Colon (tissue), 2 donors: ENCODE measurements around the gene XPR1.

Source experiments
- FAIRE-seq: peaks from 2 replicates; lab custom pipeline; 2012; peaks lifted over from hg19 to GRCh38; lab: Jason Lieb, UNC
- donor health status: control.
- donor health status: control.

Gene XPR1

DNA sequence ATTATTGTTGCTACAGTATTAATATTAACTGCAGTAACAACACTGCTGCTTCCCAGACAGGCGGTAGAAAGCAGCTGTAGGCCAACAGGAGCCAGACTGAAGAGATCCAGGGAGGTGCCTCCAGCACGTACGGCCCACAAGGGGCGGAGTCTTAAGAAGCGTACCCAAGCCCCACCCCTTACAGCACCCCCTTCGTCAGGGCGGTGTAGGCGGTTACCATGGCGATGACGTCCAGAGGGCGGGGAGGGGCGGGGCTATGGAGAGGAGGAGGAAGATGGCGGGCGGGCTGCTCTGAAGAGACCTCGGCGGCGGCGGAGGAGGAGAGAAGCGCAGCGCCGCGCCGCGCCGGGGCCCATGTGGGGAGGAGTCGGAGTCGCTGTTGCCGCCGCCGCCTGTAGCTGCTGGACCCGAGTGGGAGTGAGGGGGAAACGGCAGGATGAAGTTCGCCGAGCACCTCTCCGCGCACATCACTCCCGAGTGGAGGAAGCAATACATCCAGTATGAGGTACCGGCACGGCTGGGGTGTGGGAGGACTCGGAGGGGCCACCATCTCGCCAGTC lies at the start of gene XPR1:
TSS of gene XPR1 (plus strand) at position 257 of the 560 bp plus-strand sequence. CDS start at position 437, 180 bp downstream.
- no peak for FAIRE-seq

DNA sequence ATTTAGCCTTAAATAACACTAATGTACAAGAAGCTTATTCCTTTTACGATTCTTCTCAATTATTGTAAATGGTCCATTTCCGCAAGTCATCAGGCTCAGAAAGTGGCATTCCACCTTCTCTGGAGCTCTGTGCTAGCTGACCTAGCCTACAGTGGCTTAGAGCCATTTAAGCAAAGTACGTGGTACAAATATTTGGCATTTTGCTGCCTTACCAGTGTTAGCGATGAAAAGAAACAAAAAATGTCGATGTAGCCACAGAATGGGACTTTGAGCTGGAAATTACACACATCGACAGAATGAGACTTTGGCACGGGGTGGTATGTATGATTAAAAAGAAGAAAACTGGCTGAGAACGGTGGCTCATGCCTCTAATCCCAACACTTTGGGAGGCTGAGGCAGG lies 47.0 kb upstream of the XPR1 start:
- no peak for FAIRE-seq

DNA sequence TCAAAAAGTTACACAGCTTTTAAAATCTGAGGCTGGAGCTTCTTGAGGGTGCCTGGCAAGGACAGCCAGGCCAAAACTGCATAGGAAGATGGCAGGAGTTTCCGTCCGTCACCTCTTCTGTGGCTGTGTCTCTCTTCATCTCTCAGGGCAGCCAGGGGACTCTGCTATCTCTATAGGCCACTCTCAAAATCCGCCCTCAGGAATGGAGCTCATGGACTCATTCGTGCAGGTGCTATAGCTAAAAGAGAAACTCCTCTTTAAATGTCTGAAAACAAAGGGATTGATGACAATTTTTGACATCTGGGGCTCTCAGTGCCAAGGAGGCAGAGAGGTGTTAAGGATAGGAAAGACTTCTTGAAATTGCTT lies 45.8 kb upstream of the XPR1 start:
- no peak for FAIRE-seq

DNA sequence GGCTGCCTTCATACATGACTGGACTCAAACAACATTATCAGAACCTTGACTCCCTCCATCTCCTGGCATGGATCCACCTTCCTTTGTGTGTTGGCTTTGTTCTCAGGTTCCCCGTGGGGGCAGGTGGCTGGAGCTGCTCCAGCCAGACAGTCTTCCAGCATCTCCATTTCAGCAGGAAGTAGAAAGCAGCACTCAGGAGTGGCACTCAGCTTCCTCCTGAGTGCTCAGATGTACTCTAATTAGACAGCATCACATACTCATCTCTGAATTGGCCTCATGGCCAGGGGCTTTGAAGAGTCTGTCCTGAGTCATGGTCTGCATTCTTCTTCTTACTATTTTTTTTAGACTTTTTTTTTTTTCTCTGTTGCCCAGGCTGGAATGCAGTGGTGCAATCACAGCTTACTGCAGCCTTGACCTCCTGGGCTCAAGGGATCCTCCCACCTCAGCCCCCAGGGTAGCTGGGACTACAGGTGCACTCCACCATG lies 45.1 kb upstream of the XPR1 start:
- FAIRE-seq: no peak

DNA sequence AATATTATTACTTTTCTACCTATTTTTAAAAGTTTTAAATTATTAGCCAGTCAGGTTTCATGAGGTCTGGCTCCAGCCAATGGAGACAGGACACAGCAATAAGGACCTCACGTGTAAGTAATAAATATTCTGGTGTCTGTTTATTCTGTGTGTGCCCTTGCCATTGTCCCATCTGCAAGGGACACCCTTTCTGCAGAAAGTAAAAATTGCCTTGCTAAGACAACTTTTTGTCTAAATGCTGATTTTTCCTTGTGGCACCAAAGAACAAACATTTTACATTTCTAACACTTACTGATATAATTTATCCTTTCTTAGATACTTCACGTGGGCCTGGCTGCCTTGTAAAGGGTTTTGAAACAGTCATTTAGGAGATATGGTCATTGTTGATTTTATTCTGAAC lies 43.7 kb upstream of the XPR1 start:
- FAIRE-seq: no peak

DNA sequence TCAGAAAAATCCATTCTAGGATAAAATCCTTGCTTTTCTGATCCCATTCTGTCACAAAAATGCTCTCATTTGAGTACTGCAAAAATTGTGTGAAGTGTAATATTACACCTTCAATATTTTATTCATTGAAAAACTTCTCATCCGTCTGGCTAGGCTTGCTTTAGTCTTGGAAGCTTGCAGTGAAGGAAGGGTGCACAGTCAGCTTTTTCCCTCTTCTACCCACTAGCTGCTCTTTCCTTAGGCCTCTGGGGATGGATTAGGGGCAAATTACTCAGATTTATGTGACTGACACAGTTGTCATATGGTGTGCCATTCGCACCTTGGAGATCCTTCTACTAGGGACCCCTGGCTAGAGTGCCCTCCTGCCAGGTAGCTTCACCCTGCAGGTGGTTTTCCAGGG lies 40.9 kb upstream of the XPR1 start:
- no peak for FAIRE-seq

DNA sequence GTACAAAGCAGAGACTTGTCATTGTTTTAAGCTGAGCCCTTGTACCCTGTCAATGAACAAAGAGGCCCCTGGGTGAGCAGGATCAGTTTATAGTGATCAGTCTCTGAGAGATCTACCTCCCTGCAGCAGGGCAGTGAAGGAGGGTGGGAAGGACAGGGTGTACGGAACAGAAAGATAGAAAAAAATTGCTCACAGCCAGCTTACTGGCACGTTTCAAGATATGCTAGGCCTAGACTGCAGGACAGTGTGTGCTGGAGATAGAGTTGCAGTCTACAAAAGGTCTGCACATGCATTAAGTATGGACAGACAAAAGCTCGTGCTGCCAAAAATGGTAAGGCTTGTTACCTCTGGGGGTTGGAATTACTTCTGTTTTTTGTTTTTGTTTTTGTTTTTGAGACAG lies 38.4 kb upstream of the XPR1 start:
- FAIRE-seq: no peak

DNA sequence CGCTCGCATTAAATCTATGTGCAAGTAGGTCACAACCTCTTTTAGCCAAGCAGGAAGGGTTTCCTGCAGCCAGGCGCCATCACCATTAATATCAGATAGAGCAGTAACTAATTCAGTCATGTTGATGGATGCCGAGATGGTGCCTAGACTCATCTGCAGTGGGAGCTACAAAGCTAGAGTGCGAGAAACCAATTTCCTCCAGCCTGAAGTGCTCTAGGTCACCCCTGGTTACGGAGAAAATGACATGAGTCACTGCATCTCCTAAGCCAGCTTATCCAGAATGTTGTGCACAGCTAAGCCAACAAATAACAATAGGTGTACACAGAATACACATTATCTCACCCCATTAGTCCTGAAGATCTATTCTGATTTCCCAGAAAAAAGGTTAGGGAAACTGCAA lies 37.1 kb upstream of the XPR1 start:
- no peak for FAIRE-seq

DNA sequence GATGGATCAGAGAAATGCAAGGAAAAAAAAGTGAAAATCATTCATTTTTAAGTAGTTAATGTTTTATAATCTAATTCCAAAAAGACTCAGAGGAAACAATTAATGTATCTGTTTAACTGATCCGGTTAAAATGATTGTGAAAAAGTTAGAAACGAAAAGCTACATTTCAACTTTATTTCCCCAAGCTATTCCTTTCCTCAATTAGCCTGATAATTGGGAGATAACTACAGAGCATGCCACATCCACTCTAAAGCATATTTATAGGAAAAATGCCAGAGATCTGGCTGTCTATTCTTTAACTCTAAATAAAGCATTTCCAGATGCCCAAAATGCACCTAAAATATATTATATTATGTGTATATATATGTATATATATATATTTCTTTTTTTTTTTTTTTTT lies 35.9 kb upstream of the XPR1 start:
- FAIRE-seq: no peak

DNA sequence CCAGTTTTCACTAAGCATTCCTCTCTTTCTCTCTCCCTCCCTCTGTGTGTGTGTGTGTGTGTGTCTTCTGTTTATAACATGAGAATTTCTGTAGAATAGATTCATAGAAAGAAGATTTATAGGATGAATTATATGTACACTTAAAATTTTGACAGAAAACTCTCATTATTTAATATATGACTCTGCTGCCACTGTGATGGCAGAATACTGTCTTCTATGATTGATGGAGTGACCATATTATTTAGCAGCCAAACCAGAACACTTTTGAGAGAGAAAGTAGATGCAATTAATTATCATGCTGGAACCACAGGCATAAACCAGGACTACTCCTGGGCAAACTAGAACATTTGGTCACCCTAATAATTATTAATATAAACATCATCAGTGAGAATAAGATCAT lies 34.3 kb upstream of the XPR1 start:
- FAIRE-seq: no peak

DNA sequence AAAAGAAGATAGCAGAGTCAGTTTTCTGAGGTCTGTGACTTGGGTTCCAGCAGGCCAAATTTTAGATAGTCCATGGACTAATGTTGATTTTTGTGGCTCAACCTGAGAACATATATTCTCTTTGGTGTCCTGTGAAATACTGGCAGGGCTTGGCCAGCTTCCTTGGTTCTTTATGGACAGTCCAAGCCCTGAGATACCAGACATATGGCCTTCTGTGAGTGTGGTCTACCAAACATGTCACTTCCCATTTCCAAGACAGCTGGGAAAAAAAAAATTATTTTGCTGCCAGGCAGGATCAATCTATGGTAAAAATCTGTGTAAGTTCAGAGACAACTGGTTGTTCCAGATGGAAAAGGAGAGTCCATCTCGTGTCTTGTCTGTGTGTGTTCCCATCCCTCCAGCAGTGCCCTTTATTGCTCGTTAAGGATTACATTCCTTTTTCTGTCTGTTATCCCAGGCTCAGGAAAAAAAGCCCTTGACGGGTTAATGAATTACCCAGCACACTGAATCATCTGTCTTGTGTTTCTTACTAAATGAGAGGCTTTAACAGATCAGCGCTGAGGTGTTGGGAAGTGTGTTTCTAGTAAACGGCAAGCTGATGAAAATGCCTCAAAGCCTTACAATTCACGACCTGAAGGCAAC lies 33.4 kb upstream of the XPR1 start:
- FAIRE-seq: no peak

DNA sequence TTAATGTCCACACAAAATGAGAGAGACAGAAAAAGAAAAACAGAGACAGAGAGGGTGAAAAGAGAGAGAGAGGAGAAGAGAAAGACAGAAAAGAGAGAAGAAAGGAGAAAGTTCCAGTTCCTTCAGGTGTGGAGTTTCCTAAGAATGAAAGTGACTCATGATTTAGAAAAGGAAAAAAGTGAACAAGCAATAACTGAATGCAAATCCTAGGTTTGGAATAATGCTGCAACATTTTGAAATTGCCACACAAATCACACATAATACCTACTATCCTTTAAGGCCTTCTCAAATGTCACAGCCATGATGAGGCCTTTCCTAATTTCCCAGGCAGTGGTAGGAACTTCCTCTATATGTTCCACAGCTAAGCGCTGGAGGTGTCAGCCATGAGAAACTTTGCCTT lies 31.5 kb upstream of the XPR1 start:
- no peak for FAIRE-seq

DNA sequence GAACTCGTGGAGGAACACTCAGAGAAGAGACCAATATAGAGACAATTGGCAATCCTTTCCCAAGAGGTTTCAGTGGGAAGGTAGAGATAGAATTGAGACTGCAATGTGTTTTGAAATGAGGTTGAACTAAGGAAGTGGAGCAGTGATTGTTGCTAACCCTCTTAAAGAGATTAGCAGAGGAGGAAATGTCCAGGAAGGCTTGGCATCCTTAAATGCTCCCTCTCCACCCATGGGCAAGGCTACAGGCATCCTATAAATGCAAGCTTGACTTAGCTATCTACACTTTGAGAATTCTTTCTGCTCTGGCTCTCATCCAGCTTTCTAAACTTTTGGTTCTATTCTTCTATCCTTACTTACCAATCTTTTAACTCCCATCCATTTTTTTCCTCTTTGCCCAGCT lies 30.3 kb upstream of the XPR1 start:
- no peak for FAIRE-seq

DNA sequence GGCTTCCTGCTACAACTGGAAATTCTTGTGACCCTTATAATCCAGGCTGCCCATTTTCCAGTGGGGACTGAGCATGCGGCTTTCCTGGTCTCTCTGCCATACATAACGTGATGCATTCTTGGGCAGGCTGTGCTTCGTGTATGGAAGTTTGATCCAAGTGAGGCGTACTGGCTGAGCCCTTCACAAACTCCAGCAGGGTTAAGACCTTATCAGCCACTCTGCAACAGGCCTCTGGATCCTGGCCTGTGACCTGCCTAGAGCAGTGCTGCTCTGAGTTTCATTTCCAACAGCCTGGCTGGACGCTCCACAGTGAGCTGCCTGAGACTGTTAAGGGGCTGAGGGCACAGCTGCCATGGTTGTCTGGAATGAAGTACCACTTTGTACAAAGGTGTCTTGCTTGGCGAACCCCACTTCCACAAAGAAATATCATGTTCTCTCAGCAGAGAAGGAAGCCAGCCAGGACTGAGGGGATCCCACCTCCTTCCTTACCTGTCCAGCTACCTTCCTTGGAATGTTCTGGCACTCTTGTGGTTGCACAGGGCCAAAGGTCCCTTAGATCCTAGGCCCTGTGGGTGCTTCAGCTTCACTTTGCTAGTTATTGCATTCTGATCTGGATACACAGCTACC lies 28.5 kb upstream of the XPR1 start:
- FAIRE-seq: no peak

DNA sequence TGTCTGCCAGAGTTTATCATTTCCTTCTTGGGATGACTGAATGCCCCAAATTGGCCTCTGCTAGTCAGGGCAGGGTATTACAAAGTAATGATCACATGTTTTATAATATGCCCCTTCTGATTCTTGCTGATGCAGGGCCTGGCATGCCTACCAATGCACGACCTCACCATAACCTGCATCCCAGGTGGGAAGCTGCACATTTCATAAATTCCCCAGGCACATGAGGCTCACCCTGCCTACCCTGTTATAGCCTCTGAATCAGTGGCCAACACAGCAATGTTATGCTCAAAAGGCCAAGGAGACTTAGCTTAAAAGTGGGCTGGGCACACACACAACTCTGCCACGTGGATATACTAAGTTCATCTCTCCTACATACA lies 28.0 kb upstream of the XPR1 start:
- no peak for FAIRE-seq

DNA sequence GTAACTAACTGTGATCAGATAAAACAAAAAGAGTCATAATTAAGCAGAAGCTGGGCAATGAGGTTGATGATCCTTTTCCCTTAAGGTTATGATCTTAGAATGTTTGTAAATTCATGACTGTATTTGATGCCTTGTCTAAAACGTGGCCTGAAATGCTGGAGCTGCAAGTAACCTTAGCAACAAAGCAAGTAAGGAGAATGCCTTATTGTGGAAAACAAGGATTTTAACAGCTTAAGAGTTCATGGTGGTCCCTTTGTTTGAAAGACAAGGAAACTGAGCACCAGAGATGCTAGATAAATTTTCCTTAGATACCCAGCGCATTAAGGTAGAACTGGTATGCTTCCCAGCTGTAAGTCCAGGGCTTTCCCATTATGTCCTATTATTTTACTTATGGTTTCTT lies 25.7 kb upstream of the XPR1 start:
- no peak for FAIRE-seq

DNA sequence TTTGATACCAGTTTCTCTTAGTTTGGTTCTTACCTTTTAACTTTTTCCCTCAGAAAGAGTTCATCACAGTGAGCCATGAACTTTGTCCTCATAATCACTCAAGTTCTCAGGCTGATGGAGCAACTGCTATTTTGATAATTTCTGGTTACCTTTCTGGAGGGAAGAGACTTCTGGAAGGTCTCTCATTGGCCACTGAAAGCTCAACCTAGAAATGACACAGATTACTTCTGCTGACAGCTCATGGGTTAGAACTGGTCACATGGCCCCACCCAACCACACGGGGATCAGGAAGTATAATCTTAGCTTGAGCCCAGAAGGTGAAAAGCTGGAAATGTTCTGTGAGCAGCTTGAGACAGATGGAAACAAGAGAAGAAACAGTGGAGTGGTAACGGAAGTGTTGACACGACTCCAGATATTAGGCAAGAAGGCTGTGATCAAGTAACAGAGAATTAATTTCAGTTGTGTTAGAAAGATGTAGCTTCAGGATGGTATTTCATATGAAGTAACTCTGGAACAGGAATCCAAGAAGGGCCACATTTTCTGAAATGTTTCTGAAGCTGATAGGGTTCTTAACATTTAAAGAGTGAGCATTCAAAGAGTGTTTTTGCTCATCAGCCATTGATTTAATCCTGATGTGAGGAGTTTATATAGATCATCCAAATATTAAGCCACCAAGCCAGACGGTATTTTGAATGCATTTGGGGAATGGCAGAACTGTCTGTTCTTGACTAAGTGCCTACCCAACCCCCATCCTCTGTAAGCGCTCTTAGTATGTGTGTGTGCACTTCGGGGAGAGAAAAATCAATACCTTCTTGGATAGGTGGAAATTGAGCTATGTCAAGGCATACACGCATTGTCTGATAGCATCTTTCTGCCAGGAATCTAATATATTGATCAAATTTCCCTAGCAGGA lies 21.9 kb upstream of the XPR1 start:
- FAIRE-seq: no peak

DNA sequence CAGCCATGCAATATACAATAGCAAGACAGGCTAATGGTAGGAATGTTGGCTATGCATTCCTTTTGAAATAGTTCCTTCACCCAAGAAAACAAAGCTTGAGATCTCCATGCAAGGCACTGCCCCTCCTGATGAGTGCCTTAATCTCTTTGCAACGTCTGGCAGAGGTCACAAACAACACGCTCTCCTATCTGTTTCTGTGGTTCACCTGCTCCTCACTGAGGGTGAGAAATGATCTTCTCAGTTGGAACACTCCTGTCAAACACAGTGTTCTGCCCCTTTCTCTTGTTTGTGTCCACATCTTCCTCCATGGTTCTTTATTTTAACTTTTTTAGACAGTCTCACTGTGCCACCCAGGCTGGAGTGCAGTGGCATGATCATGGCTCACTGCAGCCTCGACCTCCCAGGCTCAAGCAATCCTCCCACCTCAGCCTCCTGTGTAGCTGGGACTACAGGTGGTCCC lies 21.2 kb upstream of the XPR1 start:
- FAIRE-seq: no peak

DNA sequence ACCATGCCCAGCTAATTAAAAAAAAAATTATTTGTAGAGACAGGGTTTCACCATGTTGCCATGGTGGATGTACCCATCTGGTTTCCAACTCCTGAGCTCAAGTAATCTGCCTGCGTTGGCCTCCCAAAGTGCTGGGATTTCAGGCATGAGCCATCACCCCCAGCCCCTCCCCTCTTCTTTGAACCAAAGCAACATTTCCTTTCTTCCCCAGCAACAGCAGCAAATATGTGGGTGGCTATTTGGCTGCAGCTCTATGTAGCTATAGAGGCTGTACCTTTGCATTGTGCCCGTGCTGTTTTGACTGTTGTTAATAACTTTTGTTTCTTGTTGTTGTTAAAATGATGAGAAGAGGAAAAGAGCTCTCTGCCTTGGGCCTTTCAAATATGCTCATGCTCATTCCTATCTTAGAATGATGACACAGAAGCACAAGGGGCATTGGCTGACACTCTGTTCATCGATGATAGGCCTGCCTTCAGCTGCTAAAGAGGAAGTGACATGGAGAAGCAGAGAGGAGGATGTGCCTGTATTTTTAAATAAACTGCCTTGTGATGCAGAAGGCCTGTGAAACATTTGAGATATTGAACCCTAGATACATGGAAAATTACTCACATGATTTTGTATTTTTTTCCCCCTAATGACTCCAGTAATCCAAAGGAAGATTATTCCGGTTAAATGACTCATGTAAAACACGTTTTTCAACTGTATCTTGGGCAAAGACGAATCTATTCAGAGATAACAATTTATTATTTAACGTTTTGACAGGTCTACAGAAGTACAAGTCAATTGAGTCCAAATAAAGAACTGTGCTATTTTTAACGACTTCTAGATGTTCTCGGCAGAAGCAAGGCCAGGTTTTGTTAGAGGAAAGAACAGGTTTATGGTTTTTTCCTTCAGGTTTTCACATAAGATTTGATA lies 20.5 kb upstream of the XPR1 start:
- no peak for FAIRE-seq

DNA sequence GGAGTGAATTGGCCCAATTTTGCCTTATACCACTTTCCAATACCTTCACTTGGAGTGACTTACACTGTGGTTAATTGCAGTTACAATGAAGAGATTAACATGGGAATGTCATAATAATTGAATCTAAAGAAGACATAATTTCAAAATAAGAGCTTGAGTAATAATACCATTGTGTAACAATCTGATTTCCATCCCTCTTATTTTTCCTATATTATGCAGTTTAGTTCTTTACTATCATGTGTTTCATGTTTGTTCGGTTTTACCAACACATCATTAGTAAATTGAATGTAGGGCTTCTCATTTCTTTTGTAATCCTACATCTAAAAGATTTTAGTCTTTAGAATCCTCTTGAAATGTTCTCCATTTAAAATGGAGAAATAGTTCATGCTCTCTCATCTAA lies 19.2 kb upstream of the XPR1 start:
- FAIRE-seq: no peak

DNA sequence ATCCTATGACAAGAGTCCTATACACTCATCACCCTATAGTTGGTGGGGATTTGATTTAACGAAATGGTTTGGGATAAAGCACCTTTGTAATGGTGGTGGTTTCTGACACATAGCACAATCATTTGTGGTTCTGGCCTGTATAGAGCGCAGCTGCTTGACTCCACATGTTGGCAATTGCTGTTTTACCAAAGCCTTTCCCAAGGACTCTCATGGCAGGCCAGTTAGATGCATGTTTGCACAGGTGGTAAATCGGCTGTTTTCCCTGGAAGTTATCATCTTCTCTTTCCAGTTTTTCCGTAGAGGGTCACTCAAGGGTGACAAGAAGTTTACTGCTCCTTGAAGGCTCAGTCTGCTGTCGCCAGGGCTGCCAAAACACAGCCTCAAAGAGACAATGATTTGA lies 17.1 kb upstream of the XPR1 start:
- FAIRE-seq: no peak
